ENCODE results near the gene TMEM168.
"Not testable (repeated sequence)": the region's sequence is repeated elsewhere in the genome, so short reads cannot be mapped to it uniquely, and the experiment has no call there.

The TMEM168 gene

DNA sequence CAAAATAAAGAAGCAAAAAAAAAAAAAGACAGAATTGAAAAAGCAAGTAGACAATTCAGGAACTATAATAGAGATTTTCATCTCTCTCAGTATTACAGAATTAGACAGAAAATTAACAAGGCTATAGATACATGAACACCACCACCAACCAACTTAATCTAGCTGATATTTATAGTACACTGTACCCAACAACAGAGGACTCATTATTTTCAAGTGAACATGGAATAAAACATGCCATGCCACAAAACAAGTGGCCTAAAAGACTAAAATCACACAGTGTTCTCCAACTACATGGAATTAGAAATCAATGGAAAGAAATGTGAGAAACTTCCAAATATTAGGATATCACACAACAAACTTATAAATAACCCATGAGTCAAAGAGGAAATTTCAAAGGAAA is 9.1 kb downstream of the TMEM168 start:
- DNase-seq, result no peak

DNA sequence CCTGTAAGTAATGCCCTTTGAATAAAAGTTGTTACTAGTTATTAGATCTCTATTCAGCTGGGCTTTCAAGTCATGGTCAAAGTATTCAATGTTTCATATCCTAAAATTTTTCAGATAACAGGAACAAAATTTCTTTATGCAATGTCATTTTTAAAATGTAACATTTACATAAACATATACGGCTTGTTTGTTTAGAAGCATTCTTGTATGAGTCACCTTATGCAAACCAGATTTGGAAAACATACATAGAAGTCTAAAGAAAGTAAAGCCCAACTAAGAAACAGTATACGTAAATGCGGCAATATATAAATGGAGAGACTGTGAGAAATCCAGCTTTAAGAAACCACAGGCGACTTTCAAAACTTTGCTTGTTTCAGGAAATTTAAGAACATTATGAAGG is 10.5 kb downstream of the TMEM168 start:
- DNase-seq, result no peak

DNA sequence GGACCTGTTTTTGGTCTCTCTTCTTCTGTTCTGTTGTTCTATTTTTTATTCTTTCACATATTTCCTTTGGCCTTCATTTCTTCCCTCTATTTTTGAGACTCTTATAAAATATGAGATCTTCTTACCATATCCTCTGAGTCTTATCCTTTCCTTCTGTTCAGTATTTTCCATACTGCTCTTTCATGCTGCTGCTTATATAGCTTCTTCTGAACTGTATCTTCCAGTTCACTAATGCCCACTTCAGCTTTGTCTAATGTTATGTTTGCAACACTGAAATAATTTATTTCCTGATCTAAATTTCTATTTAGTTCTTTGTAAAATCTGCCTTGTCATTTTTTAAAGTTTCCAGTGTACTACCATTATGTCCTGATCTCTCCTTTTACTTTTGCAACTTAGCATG is 12.8 kb downstream of the TMEM168 start:
- DNase-seq, result no peak

DNA sequence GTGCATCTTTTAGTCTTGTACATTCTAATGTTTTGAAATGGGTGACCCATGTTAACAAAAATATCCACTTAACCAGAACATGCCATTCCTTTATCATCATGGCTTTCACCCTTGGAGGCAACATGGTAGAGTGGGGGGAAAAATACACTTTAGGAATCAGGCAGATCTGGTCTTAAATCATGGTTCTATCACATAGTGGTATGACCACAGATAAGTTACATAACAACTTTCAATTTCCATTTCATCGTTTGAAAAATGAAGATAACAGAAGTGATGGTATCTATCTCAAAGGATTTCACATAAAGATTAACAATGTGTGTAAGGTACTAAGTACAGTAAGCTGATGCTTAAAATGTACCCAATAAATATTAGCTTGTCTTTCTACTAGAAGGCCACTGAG is 19.0 kb downstream of the TMEM168 start:
- no peak for DNase-seq

DNA sequence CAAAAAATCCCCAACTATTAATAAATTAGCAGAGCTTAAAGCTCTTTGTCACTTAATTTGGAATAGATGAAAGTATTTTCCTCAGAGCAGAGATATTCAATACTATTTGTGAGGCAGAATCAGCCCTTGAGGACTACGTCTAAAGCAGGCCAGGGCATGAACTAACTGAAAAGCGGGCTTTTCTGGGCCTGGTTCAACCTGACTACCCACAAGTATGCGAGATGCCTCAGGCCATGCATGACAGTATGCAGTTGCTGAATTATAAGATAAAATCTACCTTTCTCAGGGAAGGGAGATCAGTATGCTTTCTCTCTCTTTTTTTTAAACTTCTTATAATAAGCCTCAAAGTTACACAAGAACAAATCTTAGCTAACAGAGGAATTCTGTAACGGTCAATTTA is 20.1 kb downstream of the TMEM168 start:
- DNase-seq, result no peak

DNA sequence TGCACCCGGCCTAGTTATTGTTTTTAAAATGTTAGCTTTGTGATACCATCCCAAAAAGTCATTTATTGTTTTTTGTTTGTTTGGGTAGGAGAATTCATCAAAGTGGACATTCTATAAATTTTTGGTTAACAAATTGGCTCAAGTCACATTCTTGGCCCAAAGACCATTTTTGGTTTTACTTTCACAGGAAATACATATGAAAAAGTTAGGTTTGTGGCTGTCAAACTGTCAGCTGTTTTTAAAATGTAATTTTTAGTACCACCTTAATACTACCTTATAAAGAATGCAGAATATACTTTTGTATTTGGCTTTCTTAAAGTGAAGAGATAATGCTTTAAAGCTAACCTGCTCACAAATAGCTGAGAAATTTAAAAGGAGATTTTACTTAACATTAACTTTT is 25.1 kb downstream of the TMEM168 start:
- no peak for DNase-seq

DNA sequence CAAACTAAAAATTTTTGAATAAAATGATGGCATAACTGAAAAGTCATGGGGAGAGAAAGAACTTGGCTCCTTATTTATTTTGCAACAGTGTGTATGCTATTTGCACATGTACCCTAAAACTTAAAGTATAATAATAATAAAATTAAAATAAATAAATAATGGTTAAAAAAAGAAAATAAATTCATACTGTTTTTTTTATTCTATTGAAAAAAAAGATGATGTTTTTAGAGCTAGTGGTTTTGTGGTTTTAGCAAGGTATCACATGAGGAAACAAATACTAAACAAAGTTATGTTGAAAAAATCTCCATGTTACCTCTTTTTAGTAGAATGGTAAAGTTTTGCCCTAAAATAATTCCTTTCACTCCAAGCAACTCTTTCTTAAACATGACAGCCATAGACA is 26.2 kb downstream of the TMEM168 start:
- DNase-seq, result no peak

DNA sequence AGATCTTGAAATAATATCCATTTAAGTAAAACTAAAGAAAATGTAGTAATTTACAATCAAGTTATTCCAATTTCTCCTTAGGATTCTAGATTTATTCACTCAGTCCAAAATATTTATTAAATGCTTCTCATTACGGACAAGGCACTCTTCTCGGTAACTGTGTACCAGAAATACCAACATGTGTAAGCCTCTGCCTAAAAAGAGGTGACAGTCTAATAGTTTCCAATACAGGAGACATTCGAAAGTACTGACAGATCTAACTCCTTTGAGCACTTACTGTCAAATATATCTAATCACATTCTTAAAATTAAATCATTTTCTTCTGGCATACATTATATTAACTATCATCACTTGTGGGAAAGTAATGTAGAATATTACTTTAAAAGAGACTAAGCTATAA is 26.9 kb downstream of the TMEM168 start:
- no peak for DNase-seq

DNA sequence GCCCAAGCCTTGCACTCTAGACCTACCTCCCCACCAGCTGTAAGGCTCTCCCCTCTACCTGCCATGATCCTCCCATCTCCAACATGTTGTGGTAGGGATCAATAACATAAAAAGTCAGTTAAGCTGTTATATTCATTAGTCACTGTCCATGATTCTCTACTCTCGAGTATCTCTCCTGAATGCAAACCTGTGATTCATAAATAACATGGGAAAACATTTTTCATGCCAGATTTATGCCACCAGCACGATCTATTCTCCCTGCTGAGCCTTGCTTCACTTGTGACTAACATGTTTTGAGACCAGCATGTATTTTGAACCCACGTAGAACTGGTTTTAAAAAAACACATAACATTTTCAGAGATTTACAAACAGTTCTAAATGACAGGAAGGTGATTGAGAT is 30.3 kb downstream of the TMEM168 start:
- DNase-seq, result no peak

DNA sequence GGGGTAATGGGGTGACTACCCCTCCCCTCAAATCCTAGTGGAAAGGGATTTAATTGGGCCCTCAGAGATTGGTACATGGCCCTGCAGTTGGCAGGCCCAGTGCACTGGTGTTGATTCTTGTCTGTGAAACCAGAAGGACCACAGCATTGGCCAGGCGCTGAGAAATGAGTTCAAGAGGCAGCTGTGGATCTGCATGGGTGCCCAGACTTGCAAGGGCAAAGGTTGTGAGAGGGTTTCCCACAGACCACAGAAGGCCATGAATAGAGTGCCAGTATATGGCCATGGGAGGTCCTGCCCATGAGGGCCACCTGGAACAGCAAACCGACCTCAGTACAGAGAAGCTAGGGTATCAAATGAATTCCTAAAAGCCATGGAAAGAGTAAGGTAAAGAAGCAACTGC is 32.9 kb downstream of the TMEM168 start:
- DNase-seq, result no peak

DNA sequence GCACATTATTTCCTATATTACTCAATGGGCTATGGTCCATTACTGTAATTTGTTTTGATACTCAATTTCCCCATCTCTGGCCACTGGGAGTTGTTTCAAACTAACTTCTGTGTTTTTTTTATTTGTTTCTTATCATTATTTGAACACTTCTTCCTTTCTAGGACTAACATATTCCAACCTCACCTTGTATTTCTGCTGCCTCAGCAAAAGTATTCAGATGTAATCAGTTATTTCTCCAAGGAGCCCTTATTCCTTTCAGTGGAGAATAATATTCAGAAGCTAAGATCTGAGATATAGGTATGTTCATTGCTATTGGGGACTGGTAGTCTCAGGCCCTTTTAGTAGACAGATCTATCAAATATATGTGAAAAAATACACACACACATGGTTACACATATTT is 36.9 kb downstream of the TMEM168 start:
- DNase-seq, result no peak

DNA sequence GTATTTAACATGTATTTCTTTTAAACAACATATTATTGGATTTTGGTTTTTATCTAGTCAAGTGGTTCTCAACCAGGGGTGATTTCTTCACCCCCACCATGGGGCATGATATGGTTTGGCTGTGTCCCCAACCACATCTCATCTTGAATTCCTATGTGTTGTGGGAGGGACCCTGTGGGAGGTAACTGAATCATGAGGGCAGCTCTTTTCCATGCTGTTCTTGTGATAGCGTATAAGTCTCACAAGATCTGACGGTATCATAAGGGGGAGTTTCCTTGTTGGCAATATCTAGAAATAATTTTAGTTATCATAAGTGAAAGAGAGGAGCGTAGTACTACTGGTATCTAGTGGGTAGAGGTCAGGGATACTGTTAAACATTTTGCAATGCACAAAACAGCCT is 37.6 kb downstream of the TMEM168 start:
- no peak for DNase-seq

DNA sequence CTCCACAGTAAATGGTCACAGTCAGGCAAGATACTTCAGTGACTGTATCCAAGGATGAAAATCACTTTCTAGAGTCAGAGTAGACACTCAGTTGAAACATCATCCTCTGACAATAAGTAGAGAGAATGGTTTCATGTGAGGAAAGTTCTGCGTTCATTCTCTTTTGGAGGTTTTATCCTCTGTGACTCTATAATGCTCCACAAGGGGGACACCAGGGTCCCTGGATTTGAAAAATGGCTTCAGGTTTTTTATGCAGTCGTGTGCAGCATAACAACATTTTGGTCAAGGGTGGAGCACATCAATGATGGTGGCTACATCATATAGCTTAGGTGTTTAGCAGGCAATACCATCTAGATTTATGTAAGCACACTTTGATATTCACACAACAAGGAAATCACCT is 40.4 kb downstream of the TMEM168 start:
- no peak for DNase-seq

DNA sequence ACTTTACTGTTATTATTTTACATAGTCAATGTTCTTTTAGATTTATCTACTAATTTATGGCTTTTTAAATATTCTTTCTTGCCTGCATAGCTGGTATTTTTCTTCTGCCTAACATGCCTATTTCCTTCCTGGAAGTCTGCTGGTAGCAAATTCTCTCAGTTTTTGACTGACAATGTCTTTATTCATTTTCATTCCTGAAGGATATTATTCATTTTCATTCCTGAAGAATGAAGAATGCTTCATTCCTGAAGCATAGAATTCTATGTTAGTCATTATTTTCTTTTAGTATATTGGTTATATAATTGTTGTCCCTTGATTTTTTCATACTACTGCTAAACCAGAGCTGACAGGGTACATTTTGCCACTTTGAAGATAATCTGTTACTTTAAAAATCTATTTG is 41.8 kb downstream of the TMEM168 start:
- DNase-seq, result no peak

DNA sequence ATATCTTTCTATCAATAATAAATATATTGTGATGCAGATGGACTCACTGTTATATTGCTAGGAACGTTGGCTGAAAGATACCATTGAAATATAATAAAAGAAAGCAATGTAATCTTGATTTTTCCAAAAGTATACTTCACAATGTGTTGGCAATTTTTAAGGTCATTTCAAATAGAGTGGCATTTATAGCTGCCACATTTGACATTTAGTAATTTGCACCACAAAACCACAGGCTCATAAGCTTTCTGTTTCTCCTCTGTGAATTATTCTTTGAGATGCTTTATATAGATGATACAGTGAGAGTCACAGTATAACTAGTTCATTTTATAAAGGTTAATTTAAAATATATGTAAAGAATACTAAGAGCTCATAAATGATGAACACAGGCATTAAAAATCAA is 44.6 kb downstream of the TMEM168 start:
- no peak for DNase-seq

DNA sequence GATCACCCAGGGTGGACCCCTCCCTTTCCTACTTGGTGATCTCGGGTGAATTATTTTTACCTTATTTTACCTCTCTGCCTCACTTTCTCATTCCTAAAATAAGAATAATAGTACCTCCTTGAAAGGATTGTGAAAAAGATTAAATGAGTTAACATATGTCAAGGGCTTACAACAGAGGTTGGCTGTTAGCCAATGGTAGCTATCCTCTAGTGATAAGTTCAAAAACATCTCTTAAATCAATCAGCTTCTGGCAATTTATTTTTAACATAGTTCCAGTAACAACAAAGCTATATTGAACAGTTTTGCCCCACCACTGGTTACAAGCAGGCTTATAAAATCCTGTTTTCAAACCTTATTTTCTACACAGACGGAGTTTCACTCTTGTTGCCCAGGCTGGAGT is 45.4 kb downstream of the TMEM168 start:
- no peak for DNase-seq

DNA sequence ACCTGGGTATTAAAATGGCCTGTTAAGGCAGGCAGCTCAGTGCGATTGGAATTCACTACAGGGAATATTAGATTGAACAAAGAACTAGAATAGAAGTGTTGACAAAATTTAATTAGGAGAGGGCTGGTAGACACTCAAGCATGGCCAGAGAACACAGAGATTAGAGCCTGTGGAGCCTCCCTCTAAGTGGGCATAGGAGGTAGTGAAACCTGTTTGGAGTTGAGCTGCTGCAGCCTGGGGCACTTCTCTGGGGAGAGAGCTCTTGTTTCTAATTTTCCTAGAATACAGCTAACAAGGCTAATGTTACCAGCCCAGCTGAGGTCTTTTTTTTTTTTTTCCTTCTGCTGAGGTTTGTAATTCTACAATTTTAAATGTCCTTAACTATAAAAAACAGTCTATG is 46.4 kb downstream of the TMEM168 start:
- DNase-seq, result no peak

DNA sequence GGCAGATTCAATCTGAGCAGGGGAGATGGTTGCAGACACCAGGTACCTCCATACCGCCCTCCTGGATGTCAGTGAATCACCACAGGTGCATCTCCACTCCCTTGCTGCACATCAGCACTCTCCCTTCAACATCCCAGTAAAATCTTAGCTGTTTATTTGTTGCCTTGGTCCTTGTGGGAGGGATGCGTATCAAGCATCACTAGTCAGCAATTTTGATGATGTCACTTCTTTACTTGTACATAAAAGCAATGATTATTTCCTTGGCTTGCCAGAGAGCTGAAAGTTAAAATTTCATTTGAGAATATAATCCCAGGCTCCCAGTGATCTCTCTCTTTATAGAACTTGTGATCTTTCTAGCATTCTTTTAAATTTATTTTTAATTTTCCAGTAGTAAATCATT is 49.5 kb downstream of the TMEM168 start:
- no peak for DNase-seq

DNA sequence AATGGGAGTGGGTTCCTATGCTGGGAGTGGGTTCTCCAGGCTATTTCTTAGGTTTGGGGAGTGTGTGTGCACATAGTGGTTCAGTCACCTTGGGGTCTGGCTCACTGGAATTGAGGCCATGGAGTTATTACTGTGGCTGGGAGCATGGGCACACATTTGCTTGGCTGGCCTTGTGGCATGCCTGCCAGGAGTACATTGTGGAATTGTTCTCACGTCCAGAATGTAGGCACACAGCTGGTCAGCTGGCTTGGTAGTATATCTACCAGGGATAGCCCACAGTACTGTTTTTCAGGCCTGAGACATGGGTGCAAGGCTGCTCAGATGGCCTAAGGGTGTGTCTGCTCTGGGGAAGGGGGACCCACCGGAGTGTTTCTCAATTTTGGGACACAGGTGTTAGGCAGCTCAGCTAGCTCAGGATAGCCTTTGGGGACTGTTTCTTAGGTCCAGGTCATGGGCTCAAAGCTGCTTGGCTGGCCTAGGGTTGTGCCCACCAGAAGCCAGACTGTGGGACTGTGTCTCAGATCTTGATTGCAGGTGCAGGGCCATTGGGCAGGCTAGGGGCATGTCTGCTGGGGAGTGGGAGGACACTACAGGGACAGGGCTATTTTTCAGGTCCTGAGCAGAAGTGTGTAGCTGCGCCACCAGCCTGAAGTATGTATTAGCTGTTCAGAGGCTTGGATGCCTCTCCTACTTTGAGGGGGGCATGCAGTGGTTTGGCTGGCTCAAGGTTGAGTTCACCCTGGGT is 50.6 kb downstream of the TMEM168 start:
- DNase-seq, result no peak

DNA sequence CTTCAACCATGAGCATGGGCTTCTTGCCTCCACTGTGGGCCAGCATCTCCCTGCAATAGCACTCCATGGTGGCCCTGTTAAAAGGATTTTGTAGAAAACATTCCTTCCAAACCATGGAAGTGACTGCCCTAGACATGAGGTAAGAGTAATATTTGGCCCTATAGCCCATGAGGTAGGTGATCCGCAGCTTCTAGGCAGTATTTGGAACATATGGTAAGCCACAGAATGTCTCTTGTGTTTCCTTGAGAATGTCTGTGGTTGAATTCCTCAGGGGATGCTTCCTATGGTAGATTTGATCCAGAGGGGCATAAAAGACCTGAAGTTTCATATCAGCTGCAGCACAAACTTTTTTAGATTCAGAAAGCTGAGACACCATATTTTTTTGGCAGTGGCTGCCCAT is 54.9 kb downstream of the TMEM168 start:
- DNase-seq, result no peak

DNA sequence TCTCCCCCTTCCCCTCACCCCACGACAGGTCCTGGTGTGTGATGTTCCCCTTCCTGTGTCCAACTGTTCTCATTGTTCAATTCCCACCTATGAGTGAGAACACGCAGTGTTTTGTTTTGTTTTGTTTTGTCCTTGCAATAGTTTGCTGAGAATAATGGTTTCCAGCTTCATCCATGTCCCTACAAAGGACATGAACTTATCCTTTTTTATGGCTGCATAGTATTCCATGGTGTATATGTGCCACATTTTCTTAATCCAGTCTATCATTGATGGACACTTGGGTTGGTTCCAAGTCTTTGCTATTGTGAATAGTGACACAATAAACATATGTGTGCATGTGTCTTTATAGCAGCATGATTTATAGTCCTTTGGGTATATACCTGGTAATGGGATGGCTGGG is 58.9 kb downstream of the TMEM168 start:
- not testable (repeated sequence) for DNase-seq

DNA sequence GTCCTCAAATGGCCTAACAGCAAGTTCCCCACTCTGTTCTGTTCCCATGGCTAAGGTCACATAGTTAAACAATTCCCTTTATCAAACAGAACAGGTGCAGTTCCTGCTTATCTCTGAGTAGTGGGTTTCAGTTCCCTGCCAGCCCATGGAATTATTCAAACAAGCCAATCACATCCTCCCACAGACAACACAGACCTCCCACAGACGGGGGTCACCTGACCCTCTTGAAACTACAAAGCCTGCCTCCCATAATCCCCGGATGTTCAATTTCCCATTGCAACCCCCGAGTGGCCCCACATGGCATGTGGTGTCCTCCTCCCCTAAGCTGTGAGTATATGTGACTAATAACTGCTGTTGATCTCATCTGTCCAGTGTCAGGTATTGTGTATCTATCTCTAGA is 64.1 kb downstream of the TMEM168 start:
- no peak for DNase-seq

DNA sequence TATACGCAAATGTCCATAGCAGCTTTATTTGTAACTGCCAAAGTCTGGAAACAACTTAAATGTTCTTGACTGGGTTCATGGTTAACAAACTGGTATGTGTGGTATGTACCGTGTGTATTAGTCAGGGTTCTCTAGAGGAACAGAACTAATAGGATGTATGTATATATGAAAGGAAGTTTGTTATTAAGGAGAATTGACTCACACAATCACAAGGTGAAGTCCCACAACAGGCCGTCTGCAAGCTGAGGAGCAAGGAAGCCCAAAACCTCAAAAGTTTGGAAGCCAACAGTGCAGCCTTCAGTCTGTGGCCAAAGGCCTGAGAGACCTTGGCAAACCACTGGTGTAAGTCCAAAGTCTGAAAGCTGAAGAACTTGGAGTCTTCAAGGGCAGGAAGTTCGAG is 66.8 kb downstream of the TMEM168 start:
- no peak for DNase-seq

DNA sequence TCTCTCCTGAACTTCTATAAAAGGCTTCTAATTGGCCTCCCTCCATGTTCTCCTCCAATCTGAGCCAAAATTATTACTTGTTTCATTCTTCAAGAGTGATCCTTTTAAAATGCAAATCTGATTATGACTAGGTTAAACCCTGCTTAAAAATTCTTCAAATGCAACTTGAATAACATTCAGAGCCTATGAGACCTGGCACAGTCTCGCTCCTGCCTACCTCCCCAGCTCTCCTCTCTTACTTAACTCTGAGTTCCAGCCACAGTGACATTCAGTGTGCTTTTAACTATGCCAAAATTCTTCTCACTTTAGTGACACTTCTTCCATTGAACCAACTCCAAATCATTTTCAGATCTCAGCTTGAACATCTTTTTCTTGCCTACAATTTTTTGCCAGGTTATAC is 68.8 kb downstream of the TMEM168 start:
- DNase-seq, result no peak

DNA sequence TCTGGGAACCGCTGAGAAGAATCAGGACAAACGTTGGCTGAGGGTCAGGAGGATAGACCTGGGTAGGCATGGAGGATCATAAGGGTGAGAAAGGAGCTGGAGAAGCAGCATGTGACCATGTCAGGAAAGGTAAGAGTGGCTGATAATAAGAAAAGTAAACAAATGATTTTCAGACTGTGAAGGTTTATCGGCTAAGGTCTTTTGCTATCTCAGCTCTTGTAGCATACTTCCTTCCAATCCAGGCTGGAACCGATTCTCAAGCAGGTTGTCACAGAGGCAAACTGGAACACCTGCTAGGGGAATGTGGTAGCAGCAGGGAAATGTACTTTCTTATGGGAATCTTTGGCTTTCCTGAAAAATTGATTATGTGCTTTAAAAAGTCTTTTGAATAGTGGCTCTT is 74.7 kb downstream of the TMEM168 start:
- DNase-seq, result no peak

DNA sequence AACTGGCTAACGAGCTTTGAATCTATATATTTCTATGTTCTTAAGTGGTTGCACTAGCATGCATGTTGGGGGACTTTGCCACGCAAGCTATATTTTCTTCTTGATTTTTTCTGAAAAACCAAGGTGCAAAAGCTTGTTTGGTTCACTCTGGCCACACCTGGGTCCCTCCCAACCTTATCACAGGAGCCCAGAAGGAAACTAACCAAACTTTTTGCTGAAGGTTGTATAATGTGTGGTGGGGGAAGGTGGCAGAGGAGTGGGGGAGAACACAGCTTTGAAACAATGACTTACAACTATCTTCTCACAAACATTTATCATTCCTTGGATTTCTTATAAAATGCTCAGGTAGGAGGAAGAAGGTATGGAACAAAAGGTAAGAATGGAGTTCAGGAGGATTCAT is 75.3 kb downstream of the TMEM168 start:
- no peak for DNase-seq
